Measurements from ENCODE around the gene PREP. TPM values are rescaled to one million over a fixed set of nuclear protein-coding genes. Genes with fewer than 3 reads are reported as not detected.

Gene PREP
- polyA plus RNA-seq, 2 of the 4 experiments (the other 2 are of a cell fraction), result 18.9 to 29.7 TPM

- TF ChIP-seq ATOH8 (CRISPR knock-in tag; IDR thresholded peaks at IDR 0.05; ENCODE audit: low read depth), result no peak
These were observed 100.2 kb downstream of the PREP start (continued) for GRCh38 chr6:105302617-105303128.

GRCh38 chr6:105301756-105302616, 100.9 kb downstream of the PREP start:
- Histone ChIP-seq H3K9me3 (no peaks in the 10 kb centered on the region), H3K4me1 (no peaks in the 10 kb centered on the region), H3K27ac (no peak overlapping the region), H3K4me2 (no peak overlapping the region), H3K4me3 (no peak overlapping the region)
- CTCF ChIA-PET, result interaction anchor here (1.3 kb wide), 1 partner anchor 10 kb away, joined by 3 read pairs; no protein-coding TSS in a partner anchor
- FAIRE-seq (no peak), ATAC-seq (no peak), DNase-seq (ENCODE audit: low read depth in 1 of 2, low spot score in 1 of 2) (no peak)
- POLR2A ChIA-PET, result no interaction called here
- WGBS (ENCODE audit: missing lambda C conversion rate), result 87% methylated on average over 18 of the region's 18 CpGs
- TF ChIP-seq BHLHE40 (IDR thresholded peaks at IDR 0.05; ENCODE audit: low read depth, low read length), result no peak
- TF ChIP-seq ESRRA (IDR thresholded peaks at IDR 0.05; ENCODE audit: borderline replicate concordance, low read length), result no peak
- TF ChIP-seq HEYL (CRISPR knock-in tag; IDR thresholded peaks at IDR 0.05), result no peak
- TF ChIP-seq PBX3 (IDR thresholded peaks at IDR 0.05), result no peak
- TF ChIP-seq CBX2 (IDR thresholded peaks at IDR 0.05; ENCODE audit: borderline replicate concordance, low read depth), result no peak
- TF ChIP-seq TFCP2L1 (CRISPR knock-in tag; IDR thresholded peaks at IDR 0.05), result no peak
- no peak for TF ChIP-seq HOXA7 (CRISPR knock-in tag; IDR thresholded peaks at IDR 0.05)
- TF ChIP-seq MYC (IDR thresholded peaks at IDR 0.05; ENCODE audit: borderline replicate concordance, low read length), result no peak
- no peak for TF ChIP-seq EP300 (IDR thresholded peaks at IDR 0.05)
- no peak for TF ChIP-seq NPAS2 (CRISPR knock-in tag; IDR thresholded peaks at IDR 0.05; ENCODE audit: borderline replicate concordance)
- no peak for TF ChIP-seq FOXS1 (CRISPR knock-in tag; IDR thresholded peaks at IDR 0.05)
- no peak for TF ChIP-seq RARB (CRISPR knock-in tag; IDR thresholded peaks at IDR 0.05)
- no peak for TF ChIP-seq HES2 (IDR thresholded peaks at IDR 0.05)
- TF ChIP-seq POLR2AphosphoS2 (conservative IDR thresholded peaks at IDR 0.05; ENCODE audit: low read length), result no peak
- no peak for TF ChIP-seq ZC3H11A (IDR thresholded peaks at IDR 0.05)

- 96% methylated on average over 4 of the region's 4 CpGs for WGBS (ENCODE audit: missing lambda C conversion rate)
- no peaks in the 10 kb centered on the region for H3K4me1 ChIP-seq
- CTCF ChIA-PET, result interaction anchor here (1.1 kb wide), 1 partner anchor 17 kb away, joined by 3 read pairs; no protein-coding TSS in a partner anchor
- no peak overlapping the region for H3K27ac ChIP-seq
- no peak overlapping the region for H3K4me2 ChIP-seq
- no peak for DNase-seq (ENCODE audit: low read depth in 1 of 2, low spot score in 1 of 2)
- no peak overlapping the region for H3K4me3 ChIP-seq
- H3K9me3 ChIP-seq, result no peaks in the 10 kb centered on the region
- POLR2A ChIA-PET, result no interaction called here
- ATAC-seq, result no peak
- TF ChIP-seq HOXB5 (CRISPR knock-in tag; IDR thresholded peaks at IDR 0.05) (no peak), HEYL (CRISPR knock-in tag; IDR thresholded peaks at IDR 0.05) (no peak), BHLHE40 (IDR thresholded peaks at IDR 0.05; ENCODE audit: low read depth, low read length) (no peak), HMGXB4 (CRISPR knock-in tag; IDR thresholded peaks at IDR 0.05; ENCODE audit: borderline replicate concordance) (no peak), ESRRA (IDR thresholded peaks at IDR 0.05; ENCODE audit: borderline replicate concordance, low read length) (no peak), TP53 (CRISPR knock-in tag; IDR thresholded peaks at IDR 0.05) (no peak), CBX2 (IDR thresholded peaks at IDR 0.05; ENCODE audit: borderline replicate concordance, low read depth) (no peak), PBX3 (IDR thresholded peaks at IDR 0.05) (no peak), POLR2A (IDR thresholded peaks at IDR 0.05; ENCODE audit: low read length) (no peak), JUNB (IDR thresholded peaks at IDR 0.05) (no peak), HOXA7 (CRISPR knock-in tag; IDR thresholded peaks at IDR 0.05) (no peak), ATOH8 (CRISPR knock-in tag; IDR thresholded peaks at IDR 0.05; ENCODE audit: low read depth) (no peak), NPAS2 (CRISPR knock-in tag; IDR thresholded peaks at IDR 0.05; ENCODE audit: borderline replicate concordance) (no peak)
- FAIRE-seq, result no peak
These were observed 101.8 kb downstream of the PREP start for GRCh38 chr6:105301072-105301503.

All from A549 (cell line).